A549 (cell line): ENCODE results near the gene UCKL1. TPM values are rescaled to one million over a fixed set of nuclear protein-coding genes. Genes with fewer than 3 reads are reported as not detected.

ENCODE experiments used
- ATAC-seq, 2 experiments: fragments of 200-7000 bp in 1 of 2; fragments of >200 bp in 1 of 2; cut with Nextera tagmentation in 1 of 2; cut with Tn5 transposase in 1 of 2; 3 replicates each; pipeline versions ENCODE4 v1.8.0 to v1.9.1; 2018 to 2020; ENCODE audit warnings: mild to moderate bottlenecking in 1 of 2, moderate library complexity in 1 of 2
- CTCF ChIA-PET: fragments of 300-600 bp; sonication (Branson Sonifier 250); formaldehyde crosslinking; extraction: SDS; loops from one replicate; lab custom pipeline; 2021; ENCODE audit warnings: antibody characterized with exemption, inconsistent platforms; lab: Yijun Ruan, JAX
- POLR2A ChIA-PET: fragments of 350-600 bp; formaldehyde crosslinking; extraction: SDS; loops from one replicate; lab custom pipeline; 2021; ENCODE audit warnings: antibody characterized with exemption, inconsistent platforms; lab: Yijun Ruan, JAX
- DNase-seq, 2 experiments: peaks; one replicate each; pipeline versions ENCODE4 v3.0.0 to v3.0.0-alpha.2; 2011 to 2016; ENCODE audit warnings: low read depth in 1 of 2, low spot score in 1 of 2
- FAIRE-seq: peaks from 2 replicates; lab custom pipeline; 2011; peaks lifted over from hg19 to GRCh38; lab: Jason Lieb, UNC
- H3K27ac ChIP-seq, 2 experiments: fragments of >200 bp; sonication (Bioruptor Twin); formaldehyde crosslinking; 3 replicates each; pipeline ENCODE4 v1.5.1; 2016 to 2017
- H3K4me1 ChIP-seq: fragments of >200 bp; sonication (Bioruptor Twin); formaldehyde crosslinking; 3 replicates; pipeline ENCODE4 v1.6.1; 2016
- H3K4me2 ChIP-seq: fragments of >200 bp; sonication (Bioruptor Twin); formaldehyde crosslinking; 3 replicates; pipeline ENCODE4 v1.6.1; 2016
- H3K4me3 ChIP-seq: fragments of >200 bp; sonication (Bioruptor Twin); formaldehyde crosslinking; 3 replicates; pipeline ENCODE4 v1.5.1; 2016
- H3K9me3 ChIP-seq: fragments of >200 bp; sonication (Bioruptor Twin); formaldehyde crosslinking; 3 replicates; pipeline ENCODE4 v1.6.1; 2016
- CBX2 ChIP-seq: fragments of 200-600 bp; sonication (generic); IDR thresholded peaks from 2 replicates; pipeline ENCODE4 v1.6.1; 2016; ENCODE audit warnings: low read depth, mild to moderate bottlenecking, borderline replicate concordance
- CEBPB ChIP-seq, 2 experiments: fragments of >200 bp in 1 of 2; sonication (Bioruptor Twin) in 1 of 2; formaldehyde crosslinking in 1 of 2; IDR thresholded peaks; 2 replicates each; pipeline ENCODE4 v1.6.1; 2012 to 2016
- CHD4 ChIP-seq: fragments of 200-600 bp; sonication (generic); IDR thresholded peaks from 2 replicates; pipeline ENCODE4 v1.6.1; 2016; ENCODE audit warnings: antibody characterized with exemption, mild to moderate bottlenecking, borderline replicate concordance
- CTCF ChIP-seq: fragments of >200 bp; sonication (Bioruptor Twin); formaldehyde crosslinking; IDR thresholded peaks from 3 replicates; pipeline ENCODE4 v1.5.1; 2016
- EP300 ChIP-seq, 2 experiments: fragments of >200 bp; sonication (Bioruptor Twin); formaldehyde crosslinking; IDR thresholded peaks; 2 replicates in 1 of 2; 3 replicates in 1 of 2; pipeline ENCODE4 v1.6.1; 2016 to 2017
- HES2 ChIP-seq: fragments of >200 bp; sonication (Bioruptor Twin); formaldehyde crosslinking; IDR thresholded peaks from 2 replicates; pipeline ENCODE4 v1.6.1; 2016
- HOXB13 ChIP-seq: fragments of 250-450 bp; sonication (Bioruptor Pico); IDR thresholded peaks from 2 replicates; pipeline ENCODE4 v1.5.0; 2020; ENCODE audit warnings: low read depth, mild to moderate bottlenecking, moderate library complexity
- HOXB5 ChIP-seq: fragments of 250-450 bp; sonication (Bioruptor Pico); IDR thresholded peaks from 2 replicates; pipeline ENCODE4 v1.5.0; 2020; ENCODE audit warnings: mild to moderate bottlenecking, moderate library complexity
- NR3C1 ChIP-seq: fragments of >200 bp; sonication (Bioruptor Twin); formaldehyde crosslinking; IDR thresholded peaks from 3 replicates; pipeline ENCODE4 v1.6.1; 2017
- REST ChIP-seq: fragments of 200-600 bp; sonication (generic); IDR thresholded peaks from 2 replicates; pipeline ENCODE4 v1.6.1; 2016; ENCODE audit warnings: antibody characterized with exemption, mild to moderate bottlenecking, moderate library complexity
- RFX5 ChIP-seq: fragments of 450-650 bp; IDR thresholded peaks from 2 replicates; pipeline ENCODE4 v1.7.1; 2014; ENCODE audit warnings: antibody characterized with exemption, mild to moderate bottlenecking, moderate library complexity
- SMC3 ChIP-seq: fragments of >200 bp; sonication (Bioruptor Twin); formaldehyde crosslinking; IDR thresholded peaks from 3 replicates; pipeline ENCODE4 v1.6.1; 2018; ENCODE audit warnings: inconsistent platforms
- ZC3H11A ChIP-seq: fragments of 450-650 bp; IDR thresholded peaks from 2 replicates; pipeline ENCODE4 v1.6.1; 2014; ENCODE audit warnings: antibody characterized with exemption, mild to moderate bottlenecking
- ZNF302 ChIP-seq: fragments of 250-450 bp; sonication (Bioruptor Pico); IDR thresholded peaks from 2 replicates; pipeline ENCODE4 v1.9.0; 2021; ENCODE audit warnings: inconsistent platforms, mild to moderate bottlenecking, moderate library complexity
- ZSCAN20 ChIP-seq: fragments of 250-450 bp; sonication (Bioruptor Pico); IDR thresholded peaks from 2 replicates; pipeline ENCODE4 v1.8.0; 2022; ENCODE audit warnings: mild to moderate bottlenecking, moderate library complexity
- WGBS: methylation state at CpG from one replicate; pipeline ENCODE4 v1.1.6; 2017; ENCODE audit errors: missing lambda C conversion rate; 5-methylcytosine and 5-hydroxymethylcytosine counted together
- polyA plus RNA-seq, 4 experiments: library from polyadenylated mRNA; depleted of rRNA in 3 of 4; stranded (reverse); fragments of >200 nt; fragmentation: RNase III in 1 of 4; extraction: RNeasy Plus Mini Kit Qiagen cat#74134 plus additional on column Dnase treatment in 1 of 4; gene quantifications; 2 replicates in 3 of 4; 3 replicates in 1 of 4; pipeline ENCODE4 v1.2.3, GENCODE V29; 2011 to 2017

UCKL1 gene
- polyA plus RNA-seq, 2 of the 4 experiments (the other 2 are of a cell fraction), result 19.1 to 30.4 TPM

GRCh38 chr20:63934271-63935068 is 21.7 kb downstream of the UCKL1 start:
- ATAC-seq (peak in 1 of 2 experiments; percentile 62; a peak in 3 of 6 replicates), DNase-seq (no peak)
- H3K4me3 ChIP-seq, result no peak overlapping the region
- H3K4me1 ChIP-seq, result no peaks in the 10 kb centered on the region
- POLR2A ChIA-PET, result no interaction called here
- TF ChIP-seq EP300 (IDR thresholded peaks at IDR 0.05) (no peak), CTCF (peak; percentile 3; the same call in 2 of the 3 replicates), CBX2 (no peak), HOXB13 (no peak), HOXB5 (no peak), ZSCAN20 (CRISPR knock-in tag) (no peak), CEBPB (IDR thresholded peaks at IDR 0.05) (no peak), HES2 (no peak)
- TF ChIP-seq, all 56 proteins: peak for 1
- FAIRE-seq, result no peak
- H3K4me2 ChIP-seq, result no peak overlapping the region
- CTCF ChIA-PET, result interaction anchor here (0.6 to 1.9 kb wide), 7 partner anchors 13 to 397 kb away, joined by 3 to 6 read pairs (median 3); partner anchors contain the start of gene TPD52L2
- H3K9me3 ChIP-seq, result no peaks in the 10 kb centered on the region
- WGBS, result 91% methylated on average over 37 of the region's 37 CpGs
- no peak overlapping the region for H3K27ac ChIP-seq

GRCh38 chr20:63933646-63934045 is 22.6 kb downstream of the UCKL1 start:
- no peak overlapping the region for H3K4me2 ChIP-seq
- ChIA-PET CTCF (interaction anchor here (0.9 to 1.9 kb wide), 5 partner anchors 19 to 396 kb away, joined by 3 to 6 read pairs (median 4); partner anchors contain the start of gene TPD52L2), POLR2A (no interaction called here)
- no peaks in the 10 kb centered on the region for H3K4me1 ChIP-seq
- no peaks in the 10 kb centered on the region for H3K9me3 ChIP-seq
- DNase-seq (no peak), ATAC-seq (no peak), FAIRE-seq (no peak)
- 85% methylated on average over 5 of the region's 5 CpGs for WGBS
- no peak overlapping the region for H3K4me3 ChIP-seq
- H3K27ac ChIP-seq, result no peak overlapping the region
- no peak for TF ChIP-seq CHD4

- no peak overlapping the region for H3K4me3 ChIP-seq
- TF ChIP-seq RFX5 (no peak), ZC3H11A (no peak), SMC3 (no peak), NR3C1 (no peak), REST (no peak), ZNF302 (CRISPR knock-in tag) (no peak)
- ChIA-PET CTCF (interaction anchor here (1.2 to 1.9 kb wide), 3 partner anchors 21 to 395 kb away, joined by 3 to 4 read pairs (median 4); partner anchors contain the start of gene TPD52L2), POLR2A (no interaction called here)
- H3K4me2 ChIP-seq, result no peak overlapping the region
- ATAC-seq, result no peak
- DNase-seq, result no peak
- H3K4me1 ChIP-seq, result no peaks in the 10 kb centered on the region
- no peak for FAIRE-seq
- H3K9me3 ChIP-seq, result no peaks in the 10 kb centered on the region
- WGBS, result 94% methylated on average over 12 of the region's 17 CpGs
- no peak overlapping the region for H3K27ac ChIP-seq
Measured at GRCh38 chr20:63932606-63933160, 23.5 kb downstream of the UCKL1 start.
